Sigmoid colon (tissue), 7 donors: ENCODE results near the gene ASS1. TPM values are rescaled to one million over a fixed set of nuclear protein-coding genes. Genes with fewer than 3 reads are reported as not detected.

Source experiments
- DNase-seq: peaks from one replicate; pipeline ENCODE4 v3.0.0-alpha.2; 2019
- H3K27ac ChIP-seq, 4 donors: fragments of 200-600 bp; sonication (generic); one replicate each; pipeline ENCODE4 v1.5.1; 2016 to 2019; ENCODE audit warnings: mild to moderate bottlenecking in 1 of 4
- H3K27me3 ChIP-seq, 3 donors: fragments of 200-600 bp; sonication (generic); one replicate each; pipeline ENCODE4 v1.5.1; 2019; ENCODE audit warnings: mild to moderate bottlenecking in 1 of 3
- H3K36me3 ChIP-seq, 4 donors: fragments of 200-600 bp; sonication (generic); one replicate each; pipeline ENCODE4 v1.5.1; 2016 to 2019
- H3K4me1 ChIP-seq, 4 donors: fragments of 200-600 bp; sonication (generic); one replicate each; pipeline ENCODE4 v1.5.1; 2017 to 2019
- H3K4me3 ChIP-seq, 4 donors: fragments of 200-600 bp; sonication (generic); one replicate each; pipeline ENCODE4 v1.5.1; 2017 to 2019; ENCODE audit warnings: mild to moderate bottlenecking in 2 of 4, moderate library complexity in 1 of 4
- H3K9me3 ChIP-seq, 4 donors: fragments of 200-600 bp in 3 of 4; sonication (generic) in 3 of 4; one replicate each; pipeline versions ENCODE4 v1.5.1 to v1.6.1; 2013 to 2019
- CTCF ChIP-seq, 4 experiments: fragments of 450-650 bp in 3 of 4; fragments of 200-600 bp in 1 of 4; IDR thresholded peaks; one replicate each; pipeline ENCODE4 v1.5.1; 2016 to 2019; ENCODE audit warnings: antibody characterized with exemption in 4 of 4, mild to moderate bottlenecking in 3 of 4, moderate library complexity in 2 of 4
- EP300 ChIP-seq, 4 donors: sonication (generic); formaldehyde crosslinking; IDR thresholded peaks; one replicate each; pipeline ENCODE4 v1.6.1; 2017; ENCODE audit warnings: antibody characterized with exemption in 4 of 4
- POLR2A ChIP-seq, 2 donors: fragments of 450-650 bp; IDR thresholded peaks; one replicate each; pipeline ENCODE4 v1.6.1; 2016; ENCODE audit warnings: antibody characterized with exemption in 2 of 2, mild to moderate bottlenecking in 2 of 2, moderate library complexity in 2 of 2
- POLR2AphosphoS5 ChIP-seq, 4 donors: sonication (generic); formaldehyde crosslinking; IDR thresholded peaks; one replicate each; pipeline ENCODE4 v1.6.1; 2017; ENCODE audit warnings: antibody characterized with exemption in 4 of 4
- WGBS, 2 donors: extraction: QIAGEN DNeasy Blood & Tissue Kit; methylation state at CpG; one replicate each; pipeline ENCODE4 v1.1.7; 2013; 5-methylcytosine and 5-hydroxymethylcytosine counted together
- intact Hi-C: fragments of 100-400 bp; cut with DNase I; formaldehyde crosslinking; loops from one replicate; pipeline ENCODE4 v1.15.1; 2023
- polyA plus RNA-seq, 3 donors: library from polyadenylated mRNA; stranded (reverse); fragments of 200-250 nt; gene quantifications; one replicate each; pipeline ENCODE4 v1.2.3, GENCODE V29; 2013
- total RNA-seq, 4 donors: library from RNA; depleted of rRNA; stranded (reverse); fragments of >200 nt; gene quantifications; one replicate each; pipeline ENCODE4 v1.1.0, GENCODE V29; 2016
- donor health status: healthy with polysubstance abuse.
- donor health status: Bipolar disorder and iron deficiency.
- donor health status: healthy.

The ASS1 gene
- total and polyA plus RNA-seq, 7 donors, result 65.8 to 1,420 (median 84.2) TPM

GRCh38 chr9:130454096-130454811, 9.5 kb downstream of the ASS1 start:
- Histone ChIP-seq H3K4me1 (peaks cover 0 to 42% (median 29%) of the 10 kb centered on the region in 4 donors), H3K4me3 (no peak overlapping the region), H3K9me3 (no peaks in the 10 kb centered on the region), H3K36me3 (no peaks in the 10 kb centered on the region), H3K27ac (no peak overlapping the region), H3K27me3 (no peaks in the 10 kb centered on the region)
- intact Hi-C loops, result no loop called here
- TF ChIP-seq CTCF (IDR thresholded peaks at IDR 0.05) (no peak), POLR2A (IDR thresholded peaks at IDR 0.05) (no peak), POLR2AphosphoS5 (IDR thresholded peaks at IDR 0.05) (no peak), EP300 (IDR thresholded peaks at IDR 0.05) (no peak)
- no peak for DNase-seq
- 93 to 94% methylated on average over 10 of the region's 10 CpGs for WGBS, 2 donors

- 31 to 93% methylated on average over 3 of the region's 3 CpGs for WGBS, 2 donors
- Histone ChIP-seq H3K4me3 (no peak overlapping the region), H3K9me3 (no peaks in the 10 kb centered on the region), H3K4me1 (peaks cover 0 to 40% (median 29%) of the 10 kb centered on the region in 4 donors), H3K27ac (no peak overlapping the region), H3K27me3 (no peaks in the 10 kb centered on the region), H3K36me3 (no peaks in the 10 kb centered on the region)
- TF ChIP-seq CTCF (IDR thresholded peaks at IDR 0.05) (no peak), POLR2AphosphoS5 (IDR thresholded peaks at IDR 0.05) (no peak), EP300 (IDR thresholded peaks at IDR 0.05) (no peak), POLR2A (IDR thresholded peaks at IDR 0.05) (no peak)
- intact Hi-C loops, result no loop called here
- DNase-seq, result no peak
Observed at GRCh38 chr9:130454812-130455325, 10.1 kb downstream of the ASS1 start.

- intact Hi-C loops, result no loop called here
- DNase-seq, result no peak
- H3K9me3 ChIP-seq, result no peaks in the 10 kb centered on the region
- H3K27ac ChIP-seq, result no peak overlapping the region
- no peak overlapping the region for H3K4me3 ChIP-seq
- WGBS, 2 donors, result 92% methylated on average over 23 of the region's 23 CpGs
- peaks cover 0 to 3% (median 0%) of the 10 kb centered on the region in 3 donors for H3K27me3 ChIP-seq
- H3K36me3 ChIP-seq, result no peaks in the 10 kb centered on the region
- H3K4me1 ChIP-seq, result peaks cover 0 to 16% (median 9%) of the 10 kb centered on the region in 4 donors
- TF ChIP-seq POLR2AphosphoS5 (IDR thresholded peaks at IDR 0.05), result no peak
Observed at GRCh38 chr9:130458027-130458803, 13.5 kb downstream of the ASS1 start.

GRCh38 chr9:130458804-130459067, 14.0 kb downstream of the ASS1 start:
- intact Hi-C loops, result no loop called here
- Histone ChIP-seq H3K4me3 (no peak overlapping the region), H3K27ac (no peak overlapping the region), H3K27me3 (peaks cover 0 to 3% (median 0%) of the 10 kb centered on the region in 3 donors), H3K9me3 (no peaks in the 10 kb centered on the region), H3K4me1 (peaks cover 0 to 11% (median 6%) of the 10 kb centered on the region in 4 donors), H3K36me3 (peaks cover 0 to 5% (median 0%) of the 10 kb centered on the region in 4 donors)
- WGBS, 2 donors, result 91 to 92% methylated on average over 5 of the region's 5 CpGs
- no peak for TF ChIP-seq POLR2AphosphoS5 (IDR thresholded peaks at IDR 0.05)
- TF ChIP-seq POLR2A (IDR thresholded peaks at IDR 0.05), result no peak
- no peak for TF ChIP-seq CTCF (IDR thresholded peaks at IDR 0.05)
- TF ChIP-seq EP300 (IDR thresholded peaks at IDR 0.05), result no peak
- DNase-seq, result no peak

GRCh38 chr9:130459151-130459550, 14.4 kb downstream of the ASS1 start:
- WGBS, 2 donors, result 52 to 74% methylated on average over 8 of the region's 8 CpGs

More at GRCh38 chr9:130459151-130459550, 14.4 kb downstream of the ASS1 start:
- Histone ChIP-seq H3K4me1 (peaks cover 0 to 8% (median 6%) of the 10 kb centered on the region in 4 donors), H3K27me3 (peaks cover 0 to 3% (median 0%) of the 10 kb centered on the region in 3 donors), H3K36me3 (peaks cover 0 to 9% (median 0%) of the 10 kb centered on the region in 4 donors), H3K9me3 (no peaks in the 10 kb centered on the region), H3K4me3 (no peak overlapping the region), H3K27ac (no peak overlapping the region)
- intact Hi-C loops, result no loop called here
- no peak for TF ChIP-seq POLR2AphosphoS5 (IDR thresholded peaks at IDR 0.05)
- no peak for TF ChIP-seq POLR2A (IDR thresholded peaks at IDR 0.05)
- TF ChIP-seq CTCF (IDR thresholded peaks at IDR 0.05), result no peak
- TF ChIP-seq EP300 (IDR thresholded peaks at IDR 0.05), result no peak
- no peak for DNase-seq
